HEK293 (cell line): Measurements from ENCODE around the gene PCDHGA5.
"Not testable (repeated sequence)": the region's sequence is repeated elsewhere in the genome, so short reads cannot be mapped to it uniquely, and the experiment has no call there.

Experiments
- CTCF ChIA-PET: fragments of 350-600 bp; formaldehyde crosslinking; extraction: SDS; loops from one replicate; lab custom pipeline; 2021; ENCODE audit warnings: antibody characterized with exemption; lab: Yijun Ruan, JAX
- POLR2A ChIA-PET: fragments of 300-600 bp; formaldehyde crosslinking; extraction: SDS; loops from one replicate; lab custom pipeline; 2020; ENCODE audit warnings: antibody characterized with exemption, inconsistent platforms; lab: Yijun Ruan, JAX
- H3K27ac ChIP-seq: fragments of 200-500 bp; sonication (Bioruptor generic); 2 replicates; pipeline ENCODE4 v1.5.1; 2014; ENCODE audit warnings: low read depth, low read length, control low read depth, inconsistent platforms; ENCODE audit errors: extremely low read depth
- H3K36me3 ChIP-seq, 2 experiments: fragments of 200-500 bp in 1 of 2; sonication (Bioruptor generic) in 1 of 2; 1 replicate in 1 of 2; 2 replicates in 1 of 2; pipeline ENCODE4 v1.5.1; 2014 to 2017; ENCODE audit warnings: inconsistent platforms in 2 of 2, low read length in 2 of 2; ENCODE audit not compliant: control insufficient read depth in 2 of 2, insufficient read depth in 1 of 2
- H3K4me1 ChIP-seq: fragments of 200-500 bp; sonication (Bioruptor generic); 2 replicates; pipeline ENCODE4 v1.5.1; 2014; ENCODE audit warnings: mild to moderate bottlenecking, low read length, inconsistent platforms; ENCODE audit not compliant: control insufficient read depth, insufficient read depth
- H3K4me3 ChIP-seq: 2 replicates; pipeline ENCODE4 v1.5.1; 2011; ENCODE audit warnings: low read depth, mild to moderate bottlenecking, control low read depth, low read length, moderate library complexity
- H3K9me3 ChIP-seq: fragments of 200-500 bp; sonication (Bioruptor generic); 2 replicates; pipeline ENCODE4 v1.5.1; 2014; ENCODE audit warnings: low read depth, low read length, inconsistent platforms; ENCODE audit not compliant: control insufficient read depth, insufficient read depth
- GLI2 ChIP-seq: fragments of 450-650 bp; formaldehyde crosslinking; IDR thresholded peaks from 2 replicates; pipeline ENCODE4; 2017; ENCODE audit warnings: missing biosample characterization, missing genetic modification characterization, low read depth, borderline replicate concordance
- MYNN ChIP-seq: fragments of 450-650 bp; formaldehyde crosslinking; IDR thresholded peaks from 2 replicates; pipeline ENCODE4 v1.5.1; 2016; ENCODE audit warnings: missing biosample characterization, missing genetic modification characterization, borderline replicate concordance
- RBAK ChIP-seq: fragments of 450-650 bp; formaldehyde crosslinking; IDR thresholded peaks from 2 replicates; pipeline ENCODE4 v1.5.1; 2016; ENCODE audit warnings: missing biosample characterization, missing genetic modification characterization
- WT1 ChIP-seq: fragments of 450-650 bp; formaldehyde crosslinking; IDR thresholded peaks from 2 replicates; pipeline ENCODE4 v1.5.1; 2016; ENCODE audit warnings: missing biosample characterization, missing genetic modification characterization
- YY1 ChIP-seq: fragments of 450-650 bp; formaldehyde crosslinking; IDR thresholded peaks from 2 replicates; pipeline ENCODE4 v1.5.1; 2018; ENCODE audit warnings: missing biosample characterization, missing genetic modification characterization
- TF ChIP-seq, protein P1 (sequence below): fragments of 450-650 bp; formaldehyde crosslinking; IDR thresholded peaks from 2 replicates; pipeline ENCODE4 v1.5.1; 2016; ENCODE audit warnings: missing biosample characterization, missing genetic modification characterization

PCDHGA5 gene

DNA sequence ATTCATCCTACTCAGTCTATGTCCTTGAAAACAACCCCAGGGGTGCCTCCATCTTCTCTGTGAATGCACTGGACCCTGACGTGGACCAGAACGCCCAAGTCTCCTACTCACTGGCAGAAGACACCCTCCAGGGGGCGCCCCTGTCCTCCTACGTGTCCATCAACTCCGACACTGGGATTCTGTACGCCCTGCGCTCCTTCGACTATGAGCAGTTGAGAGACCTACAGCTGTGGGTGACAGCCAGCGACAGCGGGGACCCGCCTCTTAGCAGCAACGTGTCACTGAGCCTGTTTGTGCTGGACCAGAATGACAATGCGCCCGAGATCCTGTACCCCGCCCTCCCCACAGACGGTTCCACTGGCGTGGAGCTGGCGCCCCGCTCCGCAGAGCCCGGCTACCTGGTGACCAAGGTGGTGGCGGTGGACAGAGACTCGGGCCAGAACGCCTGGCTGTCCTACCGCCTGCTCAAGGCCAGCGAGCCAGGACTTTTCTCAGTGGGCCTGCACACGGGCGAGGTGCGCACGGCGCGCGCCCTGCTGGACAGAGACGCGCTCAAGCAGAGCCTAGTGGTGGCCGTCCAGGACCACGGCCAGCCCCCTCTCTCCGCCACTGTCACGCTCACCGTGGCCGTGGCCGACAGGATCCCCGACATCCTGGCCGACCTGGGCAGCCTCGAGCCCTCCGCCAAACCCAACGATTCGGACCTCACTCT is 11.6 kb downstream of the PCDHGA5 start:
- H3K9me3 ChIP-seq, H3K36me3 ChIP-seq, POLR2A ChIA-PET, H3K27ac ChIP-seq, H3K4me1 ChIP-seq, H3K4me3 ChIP-seq: not testable (repeated sequence)
- CTCF ChIA-PET, result interaction anchor here (0.7 to 3.3 kb wide), 4 partner anchors 22 to 188 kb away, joined by 3 to 11 read pairs (median 8); partner anchors contain the start of gene PCDHGB5

DNA sequence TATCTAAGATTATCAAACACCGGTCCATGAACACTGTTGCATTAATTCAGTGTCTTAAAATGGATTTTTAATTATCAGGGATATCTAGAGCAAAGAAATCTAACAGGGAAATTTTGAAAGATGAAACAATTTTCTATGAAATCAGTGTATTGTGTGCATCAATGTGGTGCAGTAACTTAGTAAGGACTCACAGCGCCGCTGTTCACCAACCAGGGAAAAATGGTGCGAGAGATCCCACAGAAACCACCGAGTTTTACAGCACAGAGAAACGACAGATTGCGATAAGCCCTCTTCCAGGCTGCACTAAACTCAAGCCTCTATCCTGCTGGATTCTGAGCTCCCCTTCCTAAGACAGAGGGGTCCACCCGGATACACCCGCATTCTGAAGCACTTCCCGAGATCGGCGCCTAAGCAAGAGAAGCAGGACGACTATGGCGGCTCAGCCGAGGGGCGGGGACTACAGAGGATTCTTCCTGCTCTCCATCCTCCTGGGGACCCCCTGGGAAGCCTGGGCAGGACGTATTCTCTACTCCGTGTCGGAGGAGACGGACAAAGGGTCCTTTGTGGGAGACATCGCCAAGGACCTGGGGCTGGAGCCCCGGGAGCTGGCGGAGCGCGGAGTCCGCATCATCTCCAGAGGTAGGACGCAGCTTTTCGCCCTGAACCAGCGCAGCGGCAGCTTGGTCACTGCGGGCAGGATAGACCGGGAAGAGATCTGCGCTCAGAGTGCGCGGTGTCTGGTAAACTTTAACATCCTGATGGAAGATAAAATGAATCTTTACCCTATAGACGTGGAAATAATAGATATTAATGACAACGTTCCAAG is 18.7 kb downstream of the PCDHGA5 start, which contains the start of gene PCDHGA7:
TSS of gene PCDHGA7 (plus strand) at position 274 of the 826 bp plus-strand sequence. CDS start at position 432, 158 bp downstream.
- Histone ChIP-seq H3K9me3 (no peaks in the 10 kb centered on the region), H3K36me3 (no peaks in the 10 kb centered on the region), H3K27ac (no peak within 1 kb of the TSS), H3K4me3 (peak within 1 kb of the TSS; percentile 40), H3K4me1 (no peaks in the 10 kb centered on the region)
- ChIA-PET CTCF (interaction anchor here (0.6 to 1.7 kb wide), 11 partner anchors 9 to 513 kb away, joined by 3 to 8 read pairs (median 4); partner anchors contain the start of genes PCDHGA3, PCDHGA8 and PCDHGB5), POLR2A (no interaction called here)
- no peak for TF ChIP-seq RBAK

DNA sequence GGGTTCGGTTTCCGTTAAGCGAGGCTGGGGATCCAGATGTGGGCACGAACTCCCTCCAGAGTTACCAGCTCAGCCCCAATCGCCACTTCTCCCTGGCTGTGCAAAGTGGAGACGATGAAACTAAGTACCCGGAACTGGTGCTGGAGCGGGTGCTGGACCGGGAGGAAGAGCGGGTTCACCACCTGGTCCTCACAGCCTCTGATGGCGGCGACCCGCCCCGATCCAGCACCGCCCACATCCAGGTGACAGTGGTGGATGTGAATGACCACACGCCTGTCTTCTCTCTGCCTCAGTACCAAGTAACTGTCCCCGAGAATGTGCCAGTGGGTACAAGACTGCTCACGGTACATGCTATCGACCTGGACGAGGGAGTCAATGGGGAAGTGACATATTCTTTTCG is 19.4 kb downstream of the PCDHGA5 start:
- ChIA-PET POLR2A (no interaction called here), CTCF (interaction anchor here (0.7 to 1.7 kb wide), 6 partner anchors 9 to 181 kb away, joined by 3 to 8 read pairs (median 4); partner anchors contain the start of genes PCDHGA8 and PCDHGB5)
- Histone ChIP-seq H3K4me1 (no peaks in the 10 kb centered on the region), H3K9me3 (no peaks in the 10 kb centered on the region), H3K4me3 (no peak overlapping the region), H3K36me3 (no peaks in the 10 kb centered on the region), H3K27ac (no peak overlapping the region)
- TF ChIP-seq MYNN (tag by site-specific recombination) (no peak), WT1 (no peak), YY1 (no peak)

DNA sequence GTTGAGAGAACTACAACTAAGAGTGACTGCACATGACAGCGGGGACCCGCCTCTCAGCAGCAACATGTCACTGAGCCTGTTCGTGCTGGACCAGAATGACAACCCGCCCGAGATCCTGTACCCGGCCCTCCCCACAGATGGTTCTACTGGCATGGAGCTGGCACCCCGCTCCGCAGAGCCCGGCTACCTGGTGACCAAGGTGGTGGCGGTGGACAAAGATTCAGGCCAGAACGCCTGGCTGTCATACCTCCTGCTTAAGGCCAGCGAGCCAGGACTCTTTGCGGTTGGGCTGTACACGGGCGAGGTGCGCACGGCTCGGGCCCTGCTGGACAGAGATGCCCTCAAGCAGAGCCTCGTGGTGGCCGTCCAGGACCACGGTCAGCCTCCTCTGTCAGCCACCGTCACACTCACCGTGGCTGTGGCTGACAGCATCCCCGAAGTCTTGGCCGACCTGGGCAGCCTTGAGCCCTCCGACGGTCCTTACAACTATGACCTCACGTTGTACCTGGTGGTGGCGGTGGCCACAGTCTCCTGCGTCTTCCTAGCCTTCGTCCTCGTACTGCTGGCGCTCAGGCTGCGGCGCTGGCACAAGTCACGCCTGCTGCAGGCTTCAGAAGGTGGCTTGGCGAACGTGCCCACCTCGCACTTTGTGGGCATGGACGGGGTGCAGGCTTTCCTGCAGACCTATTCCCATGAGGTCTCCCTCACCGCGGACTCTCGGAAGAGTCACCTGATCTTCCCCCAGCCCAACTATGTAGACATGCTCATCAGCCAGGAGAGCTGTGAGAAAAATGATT is 20.7 kb downstream of the PCDHGA5 start:
- CTCF ChIA-PET, result no interaction called here
- POLR2A ChIA-PET, result no interaction called here

DNA sequence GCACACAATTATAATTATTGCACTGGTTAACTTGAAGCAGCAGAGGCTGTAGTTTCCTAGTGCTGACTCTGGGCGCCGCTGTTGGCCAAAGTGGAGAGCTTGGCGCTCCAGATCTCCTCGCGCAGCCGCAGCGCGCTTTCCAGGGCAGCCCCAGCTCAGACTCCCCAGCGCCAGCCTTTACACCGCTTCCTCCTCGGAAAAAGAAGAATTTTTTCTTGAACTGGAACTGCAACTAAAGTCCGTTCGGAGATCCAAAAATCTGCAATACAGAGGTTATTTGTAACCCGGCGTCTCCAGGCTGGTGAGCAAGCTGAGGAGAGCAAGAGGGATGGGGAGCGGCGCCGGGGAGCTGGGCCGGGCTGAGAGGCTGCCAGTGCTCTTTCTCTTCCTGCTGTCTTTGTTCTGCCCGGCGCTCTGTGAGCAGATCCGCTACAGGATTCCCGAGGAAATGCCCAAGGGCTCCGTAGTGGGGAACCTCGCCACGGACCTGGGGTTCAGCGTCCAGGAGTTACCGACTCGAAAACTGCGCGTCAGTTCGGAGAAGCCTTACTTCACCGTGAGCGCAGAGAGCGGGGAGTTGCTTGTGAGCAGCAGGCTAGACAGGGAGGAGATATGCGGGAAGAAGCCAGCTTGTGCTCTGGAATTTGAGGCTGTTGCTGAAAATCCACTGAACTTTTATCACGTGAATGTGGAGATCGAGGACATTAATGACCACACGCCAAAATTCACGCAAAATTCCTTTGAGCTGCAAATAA is 23.8 kb downstream of the PCDHGA5 start, which contains the start of gene PCDHGB4:
TSS of gene PCDHGB4 (plus strand) at position 142 of the 755 bp plus-strand sequence. CDS start at position 329, 187 bp downstream.
- H3K4me1 ChIP-seq, H3K36me3 ChIP-seq, POLR2A ChIA-PET, H3K27ac ChIP-seq, H3K9me3 ChIP-seq, H3K4me3 ChIP-seq: not testable (repeated sequence)
- CTCF ChIA-PET, result interaction anchor here (0.6 to 2.0 kb wide), 5 partner anchors 9 to 176 kb away, joined by 3 to 5 read pairs (median 4); partner anchors contain the start of gene PCDHGB3

More for the DNA sequence above, 20.7 kb downstream of the PCDHGA5 start:
- Histone ChIP-seq H3K36me3 (no peaks in the 10 kb centered on the region), H3K4me1 (no peaks in the 10 kb centered on the region), H3K9me3 (no peaks in the 10 kb centered on the region), H3K4me3 (no peak overlapping the region), H3K27ac (no peak overlapping the region)
- TF ChIP-seq, protein P1, sequence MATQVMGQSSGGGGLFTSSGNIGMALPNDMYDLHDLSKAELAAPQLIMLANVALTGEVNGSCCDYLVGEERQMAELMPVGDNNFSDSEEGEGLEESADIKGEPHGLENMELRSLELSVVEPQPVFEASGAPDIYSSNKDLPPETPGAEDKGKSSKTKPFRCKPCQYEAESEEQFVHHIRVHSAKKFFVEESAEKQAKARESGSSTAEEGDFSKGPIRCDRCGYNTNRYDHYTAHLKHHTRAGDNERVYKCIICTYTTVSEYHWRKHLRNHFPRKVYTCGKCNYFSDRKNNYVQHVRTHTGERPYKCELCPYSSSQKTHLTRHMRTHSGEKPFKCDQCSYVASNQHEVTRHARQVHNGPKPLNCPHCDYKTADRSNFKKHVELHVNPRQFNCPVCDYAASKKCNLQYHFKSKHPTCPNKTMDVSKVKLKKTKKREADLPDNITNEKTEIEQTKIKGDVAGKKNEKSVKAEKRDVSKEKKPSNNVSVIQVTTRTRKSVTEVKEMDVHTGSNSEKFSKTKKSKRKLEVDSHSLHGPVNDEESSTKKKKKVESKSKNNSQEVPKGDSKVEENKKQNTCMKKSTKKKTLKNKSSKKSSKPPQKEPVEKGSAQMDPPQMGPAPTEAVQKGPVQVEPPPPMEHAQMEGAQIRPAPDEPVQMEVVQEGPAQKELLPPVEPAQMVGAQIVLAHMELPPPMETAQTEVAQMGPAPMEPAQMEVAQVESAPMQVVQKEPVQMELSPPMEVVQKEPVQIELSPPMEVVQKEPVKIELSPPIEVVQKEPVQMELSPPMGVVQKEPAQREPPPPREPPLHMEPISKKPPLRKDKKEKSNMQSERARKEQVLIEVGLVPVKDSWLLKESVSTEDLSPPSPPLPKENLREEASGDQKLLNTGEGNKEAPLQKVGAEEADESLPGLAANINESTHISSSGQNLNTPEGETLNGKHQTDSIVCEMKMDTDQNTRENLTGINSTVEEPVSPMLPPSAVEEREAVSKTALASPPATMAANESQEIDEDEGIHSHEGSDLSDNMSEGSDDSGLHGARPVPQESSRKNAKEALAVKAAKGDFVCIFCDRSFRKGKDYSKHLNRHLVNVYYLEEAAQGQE (tag by site-specific recombination), result peak; percentile 64; the same call in 1 of the 2 replicates
- no peak for TF ChIP-seq GLI2 (tag by site-specific recombination)
